BE2C (cell line): ENCODE results near the gene RTN4.

ENCODE experiments used
- DNase-seq: peaks from one replicate; pipeline ENCODE4 v3.0.0-alpha.2; 2020
- H3K27me3 ChIP-seq: fragments of 250-450 bp; sonication (Bioruptor Pico); 2 replicates; pipeline ENCODE4 v1.5.1; 2020; ENCODE audit warnings: mild to moderate bottlenecking
- H3K36me3 ChIP-seq: fragments of 250-450 bp; sonication (Bioruptor Pico); 2 replicates; pipeline ENCODE4 v1.5.1; 2020; ENCODE audit warnings: mild to moderate bottlenecking
- H3K4me1 ChIP-seq: fragments of 250-450 bp; sonication (Bioruptor Pico); 2 replicates; pipeline ENCODE4 v1.5.1; 2020
- H3K4me3 ChIP-seq: 2 replicates; pipeline ENCODE4 v1.5.1; 2011; ENCODE audit warnings: low read depth, low read length
- H3K9me3 ChIP-seq: fragments of 250-450 bp; sonication (Bioruptor Pico); 2 replicates; pipeline ENCODE4 v1.5.1; 2020
- TF ChIP-seq, protein P1 (sequence below): IDR thresholded peaks from 2 replicates; pipeline ENCODE4 v1.5.1; 2012; ENCODE audit warnings: mild to moderate bottlenecking, low read depth, low read length

The RTN4 gene

DNA sequence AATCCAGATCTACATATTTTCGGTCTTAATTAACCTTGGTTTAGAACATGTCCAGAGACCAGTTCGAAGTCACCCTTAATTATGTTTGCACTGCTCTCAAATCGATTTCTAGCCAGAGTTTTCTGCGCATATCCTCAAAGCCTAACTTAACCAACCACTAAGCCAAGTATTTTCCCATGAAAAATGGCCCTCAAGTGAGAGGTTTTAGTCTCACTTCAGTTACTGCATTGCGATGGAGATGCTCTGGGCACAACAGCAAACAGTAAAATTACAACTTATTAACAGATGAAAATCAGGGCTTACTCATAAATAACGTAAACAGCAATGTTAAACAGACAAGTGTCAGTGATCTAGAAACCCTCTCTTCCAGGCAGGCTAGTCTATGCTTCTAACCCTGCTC, 4.5 kb downstream of the RTN4 start:
- Histone ChIP-seq H3K4me1 (no peaks in the 10 kb centered on the region), H3K27me3 (no peaks in the 10 kb centered on the region)
- no peak for DNase-seq

DNA sequence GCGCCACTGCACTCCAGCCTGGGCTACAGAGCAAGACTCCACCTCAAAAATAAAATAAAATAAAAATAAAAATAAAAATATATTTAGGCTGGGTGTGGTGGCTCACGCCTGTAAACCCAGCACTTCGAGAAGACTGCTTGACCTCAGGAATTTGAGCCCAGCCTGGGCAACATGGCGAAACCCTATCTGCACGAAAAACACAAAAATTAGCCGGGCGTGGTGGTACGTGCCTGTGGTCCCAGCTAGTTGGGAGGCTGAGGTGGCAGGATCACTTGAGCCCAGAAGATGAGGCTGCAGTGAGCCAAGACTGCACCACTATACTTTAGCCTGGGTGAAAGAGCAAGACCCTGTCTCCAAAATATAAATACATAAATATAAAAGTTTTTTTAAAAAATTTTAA, 6.4 kb downstream of the RTN4 start:
- Histone ChIP-seq H3K27me3 (no peaks in the 10 kb centered on the region), H3K4me1 (no peaks in the 10 kb centered on the region), H3K4me3 (no peak overlapping the region), H3K9me3 (no peaks in the 10 kb centered on the region), H3K36me3 (0 out of 2 replicates have a peak, but pooled peaks cover under 1% of the 10 kb centered on the region)
- no peak for DNase-seq
- TF ChIP-seq, protein P1, sequence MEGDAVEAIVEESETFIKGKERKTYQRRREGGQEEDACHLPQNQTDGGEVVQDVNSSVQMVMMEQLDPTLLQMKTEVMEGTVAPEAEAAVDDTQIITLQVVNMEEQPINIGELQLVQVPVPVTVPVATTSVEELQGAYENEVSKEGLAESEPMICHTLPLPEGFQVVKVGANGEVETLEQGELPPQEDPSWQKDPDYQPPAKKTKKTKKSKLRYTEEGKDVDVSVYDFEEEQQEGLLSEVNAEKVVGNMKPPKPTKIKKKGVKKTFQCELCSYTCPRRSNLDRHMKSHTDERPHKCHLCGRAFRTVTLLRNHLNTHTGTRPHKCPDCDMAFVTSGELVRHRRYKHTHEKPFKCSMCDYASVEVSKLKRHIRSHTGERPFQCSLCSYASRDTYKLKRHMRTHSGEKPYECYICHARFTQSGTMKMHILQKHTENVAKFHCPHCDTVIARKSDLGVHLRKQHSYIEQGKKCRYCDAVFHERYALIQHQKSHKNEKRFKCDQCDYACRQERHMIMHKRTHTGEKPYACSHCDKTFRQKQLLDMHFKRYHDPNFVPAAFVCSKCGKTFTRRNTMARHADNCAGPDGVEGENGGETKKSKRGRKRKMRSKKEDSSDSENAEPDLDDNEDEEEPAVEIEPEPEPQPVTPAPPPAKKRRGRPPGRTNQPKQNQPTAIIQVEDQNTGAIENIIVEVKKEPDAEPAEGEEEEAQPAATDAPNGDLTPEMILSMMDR, result no peak

More for the DNA sequence above, 4.5 kb downstream of the RTN4 start:
- H3K9me3 ChIP-seq, result no peaks in the 10 kb centered on the region
- H3K36me3 ChIP-seq, result 0 out of 2 replicates have a peak, but pooled peaks cover 3% of the 10 kb centered on the region
- TF ChIP-seq, protein P1, result no peak
- H3K4me3 ChIP-seq, result no peak overlapping the region

DNA sequence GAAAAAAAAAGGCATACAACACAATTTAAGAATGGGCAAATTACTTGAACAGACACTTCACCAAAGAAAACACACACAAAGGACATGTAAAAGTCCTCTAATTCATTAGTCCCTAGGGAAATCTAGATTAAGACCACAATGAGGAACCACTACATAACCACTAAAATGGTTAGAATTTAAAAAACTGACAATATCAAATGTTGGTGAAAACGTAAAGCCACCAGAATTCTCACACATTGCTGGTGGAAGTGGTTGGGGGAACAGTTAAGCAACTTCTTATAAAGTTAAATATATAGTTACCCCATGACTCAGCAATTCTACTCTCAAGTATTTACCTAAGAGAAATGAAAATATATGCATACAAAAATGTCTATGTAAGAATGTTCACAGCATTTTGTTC, 11.8 kb downstream of the RTN4 start:
- H3K27me3 ChIP-seq, result no peaks in the 10 kb centered on the region
- H3K4me3 ChIP-seq, result no peak overlapping the region
- H3K4me1 ChIP-seq, result no peaks in the 10 kb centered on the region
- H3K36me3 ChIP-seq, result no peaks in the 10 kb centered on the region
- H3K9me3 ChIP-seq, result no peaks in the 10 kb centered on the region
- DNase-seq, result no peak
- TF ChIP-seq, protein P1, result no peak

DNA sequence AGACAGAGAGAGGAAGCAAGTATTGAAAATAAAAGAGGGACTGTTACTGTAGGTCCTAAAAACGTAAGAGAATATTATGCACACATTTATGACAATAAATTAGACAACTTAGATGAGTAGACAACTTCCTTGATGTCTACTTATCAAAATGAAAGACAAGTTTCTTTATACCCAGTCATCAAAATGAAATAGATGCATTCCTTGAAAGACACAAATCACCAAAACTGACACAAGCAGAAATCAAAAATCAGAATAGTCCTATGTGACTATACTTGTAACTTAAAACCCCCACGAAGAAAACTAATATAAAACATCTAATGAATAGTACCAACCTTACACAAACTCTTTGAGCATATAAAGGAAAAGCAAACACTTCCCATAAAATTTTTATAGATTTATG, 14.5 kb downstream of the RTN4 start:
- TF ChIP-seq, protein P1, result no peak
- no peak overlapping the region for H3K4me3 ChIP-seq
- no peaks in the 10 kb centered on the region for H3K36me3 ChIP-seq
- no peaks in the 10 kb centered on the region for H3K4me1 ChIP-seq
- no peaks in the 10 kb centered on the region for H3K27me3 ChIP-seq
- no peaks in the 10 kb centered on the region for H3K9me3 ChIP-seq
- no peak for DNase-seq

DNA sequence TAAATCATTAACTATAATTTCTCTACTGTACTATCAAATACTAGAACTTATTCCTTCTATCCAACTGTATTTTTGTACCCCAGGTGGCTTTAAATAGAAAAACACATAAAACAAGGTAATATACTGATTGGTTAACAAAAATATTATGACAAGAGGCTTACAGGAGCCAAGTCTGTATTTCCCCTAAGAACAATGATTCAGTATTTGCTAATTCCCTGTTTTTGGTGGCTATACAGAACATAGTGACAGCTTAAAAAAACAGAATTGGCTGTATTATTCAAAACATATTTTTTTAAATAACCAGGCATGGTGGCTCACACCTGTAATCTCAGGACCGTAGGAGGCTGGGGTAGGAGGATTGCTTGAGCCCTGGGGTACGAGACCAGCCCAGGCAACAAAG, 16.3 kb downstream of the RTN4 start:
- Histone ChIP-seq H3K9me3 (no peaks in the 10 kb centered on the region), H3K4me3 (no peak overlapping the region), H3K4me1 (no peaks in the 10 kb centered on the region), H3K27me3 (no peaks in the 10 kb centered on the region), H3K36me3 (no peaks in the 10 kb centered on the region)
- TF ChIP-seq, protein P1, result no peak
- DNase-seq, result no peak

DNA sequence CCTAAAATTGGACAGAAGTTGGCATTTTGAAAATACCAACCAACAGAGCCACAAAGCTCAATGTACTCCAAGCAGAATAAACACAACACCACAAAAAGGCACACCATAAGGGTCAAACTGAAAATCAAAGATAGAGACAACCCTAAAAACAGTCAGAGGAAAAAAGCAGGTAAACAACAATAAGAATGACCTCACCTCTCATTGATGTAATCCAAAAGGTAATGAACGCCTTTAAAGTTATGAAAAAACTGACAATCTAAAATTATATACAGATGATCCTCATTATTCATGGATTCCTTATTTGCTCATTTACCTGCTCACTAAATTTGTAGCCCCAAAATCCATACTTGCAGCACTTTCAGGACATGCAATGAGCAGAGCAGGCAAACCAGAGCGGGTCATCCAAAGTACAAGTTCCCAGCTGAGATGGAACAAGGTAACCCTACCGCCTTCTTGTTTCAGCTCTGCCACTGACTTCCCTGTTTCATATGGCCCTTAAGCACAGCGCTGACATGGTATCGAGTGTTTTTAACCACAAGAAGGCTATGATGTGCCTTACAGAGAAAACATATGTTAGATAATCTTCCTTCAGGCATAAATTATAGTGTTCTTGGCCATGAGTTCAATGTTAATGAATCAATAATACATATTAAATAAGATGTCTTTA, 17.0 kb downstream of the RTN4 start:
- Histone ChIP-seq H3K27me3 (no peaks in the 10 kb centered on the region), H3K9me3 (no peaks in the 10 kb centered on the region), H3K36me3 (no peaks in the 10 kb centered on the region), H3K4me3 (no peak overlapping the region), H3K4me1 (no peaks in the 10 kb centered on the region)
- no peak for DNase-seq
- TF ChIP-seq, protein P1, result no peak
